GM12892 (cell line): Measurements from ENCODE around the gene HGFAC.

ENCODE experiments used
- DNase-seq: peaks from one replicate; pipeline ENCODE4 v3.0.0; 2011; ENCODE audit not compliant: insufficient read length
- FAIRE-seq: peaks from 2 replicates; lab custom pipeline; 2011; peaks lifted over from hg19 to GRCh38; lab: Jason Lieb, UNC
- POLR2A ChIP-seq: IDR thresholded peaks from 2 replicates; pipeline ENCODE4 v1.6.1; 2011; ENCODE audit warnings: low read depth, low read length, control low read depth
- POLR2AphosphoS5 ChIP-seq: IDR thresholded peaks from 2 replicates; pipeline ENCODE4 v1.6.1; 2011; ENCODE audit warnings: low read depth, low read length, control low read depth
- TAF1 ChIP-seq: IDR thresholded peaks from 2 replicates; pipeline ENCODE4 v1.6.1; 2011; ENCODE audit warnings: low read depth, mild to moderate bottlenecking, control low read depth, low read length, borderline replicate concordance

HGFAC gene

GRCh38 chr4:3420606-3420955 lies 21.2 kb upstream of the HGFAC start:
- DNase-seq (no peak), FAIRE-seq (no peak)
- TF ChIP-seq POLR2A (no peak), TAF1 (no peak), POLR2AphosphoS5 (no peak)

DNA sequence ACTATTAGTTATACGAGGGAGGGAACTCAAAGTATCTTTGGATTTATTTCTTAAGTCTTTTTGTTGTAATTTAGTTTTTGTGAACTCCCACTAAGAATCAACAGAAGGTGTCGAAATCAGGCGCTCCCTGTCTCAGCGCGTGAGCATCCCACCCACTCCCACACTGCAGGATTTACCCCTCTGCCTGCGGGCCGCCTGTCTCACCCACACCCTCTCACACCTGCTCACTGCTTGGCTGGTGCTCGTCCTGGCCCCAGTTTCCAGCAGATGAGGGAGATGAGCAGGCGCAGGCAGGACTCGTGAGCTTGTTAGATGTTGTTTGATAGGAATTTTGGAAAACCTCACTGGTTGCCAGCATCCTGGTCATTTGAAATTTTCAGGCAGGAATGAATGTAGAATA lies 20.8 kb upstream of the HGFAC start:
- FAIRE-seq (no peak), DNase-seq (no peak)
- TF ChIP-seq TAF1 (no peak), POLR2A (no peak), POLR2AphosphoS5 (no peak)

- no peak for FAIRE-seq
- TF ChIP-seq POLR2A (no peak), POLR2AphosphoS5 (no peak), TAF1 (no peak)
These were observed 20.3 kb upstream of the HGFAC start for GRCh38 chr4:3421470-3421869.

GRCh38 chr4:3422241-3422801 lies 19.4 kb upstream of the HGFAC start:
- no peak for TF ChIP-seq TAF1
- no peak for TF ChIP-seq POLR2AphosphoS5
- no peak for TF ChIP-seq POLR2A
- FAIRE-seq (no peak), DNase-seq (no peak)

More at GRCh38 chr4:3421470-3421869, 20.3 kb upstream of the HGFAC start:
- no peak for DNase-seq

GRCh38 chr4:3422808-3423297 lies 18.9 kb upstream of the HGFAC start:
- FAIRE-seq, result no peak
- TF ChIP-seq TAF1 (no peak), POLR2A (no peak), POLR2AphosphoS5 (no peak)
- no peak for DNase-seq

- FAIRE-seq (no peak), DNase-seq (no peak)
- TF ChIP-seq POLR2A (no peak), POLR2AphosphoS5 (no peak), TAF1 (no peak)
These were observed 18.4 kb upstream of the HGFAC start for GRCh38 chr4:3423406-3423805.

DNA sequence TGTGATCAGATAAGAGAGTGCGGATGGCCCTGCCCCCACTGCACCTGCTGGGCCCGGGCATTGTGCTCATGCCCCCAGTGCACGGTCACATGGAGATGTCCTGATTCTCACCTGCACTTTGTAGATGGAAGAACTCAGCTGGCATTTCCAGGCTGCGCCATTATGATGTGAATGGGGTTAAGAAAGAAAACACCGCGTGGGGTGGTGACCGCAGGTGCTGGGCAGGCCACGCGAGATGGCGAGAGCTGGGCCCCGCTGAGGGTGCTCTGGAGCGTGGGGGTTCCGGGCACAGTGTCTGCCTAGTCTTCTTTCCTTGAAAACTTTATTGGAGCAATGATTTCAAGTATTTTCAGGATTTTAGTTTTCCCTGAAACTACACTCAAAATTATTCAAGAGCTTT lies 17.8 kb upstream of the HGFAC start:
- FAIRE-seq, result no peak
- TF ChIP-seq TAF1, result no peak
- no peak for TF ChIP-seq POLR2A
- TF ChIP-seq POLR2AphosphoS5, result no peak
- DNase-seq, result no peak

- no peak for FAIRE-seq
- TF ChIP-seq POLR2AphosphoS5 (no peak), TAF1 (no peak)
These were observed 17.2 kb upstream of the HGFAC start for GRCh38 chr4:3424522-3425095.

DNA sequence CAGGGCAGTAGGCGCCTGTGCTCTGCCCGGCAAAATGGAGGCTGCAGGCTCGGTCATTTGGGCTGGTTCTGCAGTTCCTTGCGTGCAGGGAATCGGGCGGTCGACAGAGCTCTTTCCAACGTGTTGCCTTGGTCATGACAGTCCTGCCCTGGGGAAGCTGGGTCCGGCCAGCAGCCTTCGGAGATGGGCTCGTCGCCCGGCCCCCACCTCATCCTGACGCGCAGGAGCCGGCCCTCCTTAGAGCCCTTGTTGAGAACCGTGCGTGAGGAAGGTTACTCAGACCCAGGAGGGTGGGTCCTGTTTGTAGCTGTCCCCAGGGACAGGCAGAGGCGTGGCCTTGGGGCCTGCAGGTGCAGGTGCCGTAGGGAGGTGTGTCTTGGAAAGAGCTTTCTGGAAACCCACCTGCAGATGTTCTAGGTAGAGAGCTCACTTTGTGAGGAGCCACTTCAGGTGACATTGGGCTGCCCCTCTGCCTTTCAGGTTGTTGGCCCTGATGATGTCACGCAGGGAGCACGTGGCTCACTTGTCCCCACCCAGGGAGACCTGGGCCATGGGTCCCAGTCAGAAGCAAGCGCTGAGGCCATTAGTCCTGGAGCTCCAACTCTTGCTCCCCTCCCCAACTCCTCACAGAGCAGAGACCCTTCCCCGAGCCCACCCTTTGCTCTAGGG lies 15.2 kb upstream of the HGFAC start:
- FAIRE-seq, result no peak
- no peak for DNase-seq
- no peak for TF ChIP-seq POLR2A
- no peak for TF ChIP-seq POLR2AphosphoS5

More at GRCh38 chr4:3424522-3425095, 17.2 kb upstream of the HGFAC start:
- no peak for DNase-seq

DNA sequence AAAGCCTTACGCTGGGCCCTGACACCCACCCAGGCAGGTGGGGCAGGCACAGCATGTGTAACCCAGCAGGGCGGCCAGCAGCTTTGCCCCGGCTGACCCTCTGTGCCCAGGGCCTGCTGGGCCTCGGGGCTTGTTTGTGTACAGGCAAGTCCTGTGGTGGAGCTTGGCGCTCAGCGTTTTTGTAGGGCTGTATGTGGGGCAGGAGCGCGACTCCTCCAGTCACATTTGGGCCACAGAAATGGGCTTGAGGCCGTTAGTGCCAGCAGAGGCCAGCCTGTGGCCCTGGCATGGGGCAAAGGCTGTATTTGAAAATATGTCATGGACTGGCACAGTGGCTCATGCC lies 14.7 kb upstream of the HGFAC start:
- FAIRE-seq, result no peak
- TF ChIP-seq POLR2AphosphoS5, result no peak
- TF ChIP-seq POLR2A, result no peak
- no peak for TF ChIP-seq TAF1
- no peak for DNase-seq

DNA sequence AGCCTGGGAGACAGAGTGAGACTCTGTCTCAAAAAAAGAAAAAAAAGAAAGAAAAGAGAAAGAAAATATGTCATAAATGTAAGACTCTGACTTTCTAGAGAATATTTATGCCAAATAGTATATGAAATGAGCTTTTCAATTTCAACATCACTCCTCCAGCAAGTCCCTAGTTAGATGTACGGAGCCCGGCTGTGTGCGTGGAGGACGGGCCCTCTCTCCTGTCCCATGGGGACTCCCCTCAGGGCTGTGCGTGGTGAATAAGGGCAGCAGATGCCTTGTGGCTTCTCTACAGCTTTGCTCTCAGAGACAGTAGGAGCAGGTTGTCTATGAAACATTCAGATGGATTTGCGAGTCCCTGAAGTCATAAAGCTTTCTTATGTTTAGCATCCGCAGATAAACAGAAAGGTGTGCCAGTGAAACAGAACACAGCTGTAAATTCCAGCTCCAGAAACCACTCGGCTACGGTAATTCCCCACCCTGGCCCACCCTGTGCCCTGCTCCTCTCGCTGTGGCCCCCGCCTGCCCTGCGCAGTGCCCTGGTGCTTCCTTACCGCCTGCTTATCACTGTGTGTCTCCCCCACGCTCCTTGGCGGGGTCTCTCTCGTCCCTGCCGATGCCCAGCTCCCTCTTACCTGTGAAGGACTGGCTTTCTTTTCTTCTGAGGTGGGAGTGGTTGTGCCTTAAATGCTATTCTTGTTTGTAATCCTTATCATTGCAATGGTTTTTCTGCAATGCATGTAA lies 13.9 kb upstream of the HGFAC start:
- no peak for TF ChIP-seq POLR2AphosphoS5
- no peak for TF ChIP-seq POLR2A
- TF ChIP-seq TAF1, result no peak
- FAIRE-seq (no peak), DNase-seq (no peak)
